Hepatocyte (in vitro differentiated cells): Measurements from ENCODE around the gene GALNTL6. TPM values are rescaled to one million over a fixed set of nuclear protein-coding genes. Genes with fewer than 3 reads are reported as not detected.

Source experiments
- DNase-seq: peaks from one replicate; pipeline ENCODE4 v3.0.0-alpha.2; 2016; ENCODE audit warnings: low spot score
- H2AFZ ChIP-seq: fragments of 200-600 bp; sonication (generic); 2 replicates; pipeline ENCODE4 v1.6.0; 2016; ENCODE audit warnings: antibody characterized with exemption, mild to moderate bottlenecking
- H3K27ac ChIP-seq: fragments of 200-600 bp; sonication (generic); 2 replicates; pipeline ENCODE4 v1.5.1; 2016; ENCODE audit warnings: mild to moderate bottlenecking
- H3K27me3 ChIP-seq: fragments of 200-600 bp; sonication (generic); 2 replicates; pipeline ENCODE4 v1.6.1; 2016
- H3K36me3 ChIP-seq: fragments of 200-600 bp; sonication (generic); replicated peaks from 2 replicates; pipeline ENCODE4 v1.5.1; 2016; ENCODE audit warnings: low read depth; ENCODE audit not compliant: insufficient read depth
- H3K4me1 ChIP-seq: fragments of 200-600 bp; sonication (generic); 2 replicates; pipeline ENCODE4 v1.5.1; 2016; ENCODE audit warnings: mild to moderate bottlenecking, moderate library complexity; ENCODE audit not compliant: insufficient read depth
- H3K4me2 ChIP-seq: fragments of 200-600 bp; sonication (generic); 2 replicates; pipeline ENCODE4 v1.6.0; 2016
- H3K4me3 ChIP-seq: fragments of 200-600 bp; sonication (generic); 2 replicates; pipeline ENCODE4 v1.5.1; 2016; ENCODE audit warnings: mild to moderate bottlenecking
- H3K79me2 ChIP-seq: fragments of 200-600 bp; sonication (generic); 2 replicates; pipeline ENCODE4 v1.6.0; 2017; ENCODE audit warnings: mild to moderate bottlenecking
- H3K9me2 ChIP-seq: fragments of 200-600 bp; sonication (generic); replicated peaks from 2 replicates; pipeline ENCODE4 v1.6.0; 2017; ENCODE audit warnings: mild to moderate bottlenecking; ENCODE audit not compliant: insufficient read depth
- H3K9me3 ChIP-seq: fragments of 200-600 bp; sonication (generic); 2 replicates; pipeline ENCODE4 v1.5.1; 2016; ENCODE audit warnings: low read depth, mild to moderate bottlenecking
- H4K20me1 ChIP-seq: fragments of 200-600 bp; sonication (generic); 2 replicates; pipeline ENCODE4 v1.6.0; 2016; ENCODE audit warnings: mild to moderate bottlenecking; ENCODE audit not compliant: insufficient read depth, poor library complexity, severe bottlenecking
- EZH2 ChIP-seq: fragments of 200-600 bp; sonication (generic); IDR thresholded peaks from 2 replicates; pipeline ENCODE4 v1.6.1; 2016; ENCODE audit warnings: antibody characterized with exemption, mild to moderate bottlenecking, borderline replicate concordance
- EZH2phosphoT487 ChIP-seq: fragments of 200-600 bp; sonication (generic); IDR thresholded peaks from one replicate; pipeline ENCODE4 v1.6.1; 2018; ENCODE audit warnings: antibody characterized with exemption, mild to moderate bottlenecking, low read depth, moderate library complexity; ENCODE audit not compliant: unreplicated experiment, severe bottlenecking
- WGBS: methylation state at CpG from one replicate; pipeline ENCODE4 v1.1.6; 2016; ENCODE audit warnings: low lambda C conversion rate; ENCODE audit errors: missing lambda C conversion rate; 5-methylcytosine and 5-hydroxymethylcytosine counted together
- polyA plus RNA-seq: library from polyadenylated mRNA; unstranded; fragments of >200 nt; fragmentation: Nextera tagmentation; extraction: Ambion mirVana; gene quantifications from 2 replicates; pipeline ENCODE4 v1.2.1, GENCODE V29; 2016
- total RNA-seq: library from RNA; depleted of rRNA; stranded (reverse); fragments of >200 nt; gene quantifications from 2 replicates; pipeline ENCODE4 v1.2.3, GENCODE V29; 2014
- TF ChIP-seq, protein P1 (sequence below): fragments of 200-600 bp; sonication (generic); IDR thresholded peaks from 2 replicates; pipeline ENCODE4 v1.5.1; 2016; ENCODE audit warnings: antibody characterized with exemption, mild to moderate bottlenecking; ENCODE audit not compliant: poor library complexity

Gene GALNTL6
- total and polyA plus RNA-seq, 2 experiments from 2014 or later, result 0.53 to 0.74 TPM

DNA sequence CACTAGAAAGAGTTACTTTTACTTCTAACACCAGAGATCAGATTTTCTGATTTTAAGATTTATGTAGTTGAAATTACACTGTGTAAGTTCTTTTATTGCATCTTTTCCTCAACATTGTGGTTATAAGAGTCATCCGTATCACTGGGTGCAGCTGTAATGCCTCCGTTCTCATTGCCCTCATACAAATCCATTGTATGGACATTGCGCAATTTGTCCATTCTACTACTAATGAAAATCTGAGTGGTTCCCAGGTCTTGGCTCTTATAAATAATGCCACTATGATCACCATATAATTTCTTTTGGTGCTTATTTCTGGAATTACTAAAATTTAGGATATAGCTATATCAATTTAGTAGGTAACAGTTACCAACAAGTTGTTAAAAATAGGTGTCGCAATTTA, 741.4 kb downstream of the GALNTL6 start:
- Histone ChIP-seq H3K27ac (no peak overlapping the region), H3K4me1 (no peaks in the 10 kb centered on the region), H3K4me2 (no peak overlapping the region), H3K9me3 (no peaks in the 10 kb centered on the region), H2AFZ (no peak overlapping the region), H3K79me2 (no peaks in the 10 kb centered on the region), H3K27me3 (no peaks in the 10 kb centered on the region), H4K20me1 (no peaks in the 10 kb centered on the region), H3K4me3 (no peak overlapping the region), H3K36me3 (no peaks in the 10 kb centered on the region), H3K9me2 (no peaks in the 10 kb centered on the region)
- TF ChIP-seq EZH2phosphoT487 (no peak), EZH2 (no peak)
- TF ChIP-seq, protein P1, sequence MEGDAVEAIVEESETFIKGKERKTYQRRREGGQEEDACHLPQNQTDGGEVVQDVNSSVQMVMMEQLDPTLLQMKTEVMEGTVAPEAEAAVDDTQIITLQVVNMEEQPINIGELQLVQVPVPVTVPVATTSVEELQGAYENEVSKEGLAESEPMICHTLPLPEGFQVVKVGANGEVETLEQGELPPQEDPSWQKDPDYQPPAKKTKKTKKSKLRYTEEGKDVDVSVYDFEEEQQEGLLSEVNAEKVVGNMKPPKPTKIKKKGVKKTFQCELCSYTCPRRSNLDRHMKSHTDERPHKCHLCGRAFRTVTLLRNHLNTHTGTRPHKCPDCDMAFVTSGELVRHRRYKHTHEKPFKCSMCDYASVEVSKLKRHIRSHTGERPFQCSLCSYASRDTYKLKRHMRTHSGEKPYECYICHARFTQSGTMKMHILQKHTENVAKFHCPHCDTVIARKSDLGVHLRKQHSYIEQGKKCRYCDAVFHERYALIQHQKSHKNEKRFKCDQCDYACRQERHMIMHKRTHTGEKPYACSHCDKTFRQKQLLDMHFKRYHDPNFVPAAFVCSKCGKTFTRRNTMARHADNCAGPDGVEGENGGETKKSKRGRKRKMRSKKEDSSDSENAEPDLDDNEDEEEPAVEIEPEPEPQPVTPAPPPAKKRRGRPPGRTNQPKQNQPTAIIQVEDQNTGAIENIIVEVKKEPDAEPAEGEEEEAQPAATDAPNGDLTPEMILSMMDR, result no peak
- no peak for DNase-seq
- WGBS, result 98% methylated on average over 4 of the region's 4 CpGs

DNA sequence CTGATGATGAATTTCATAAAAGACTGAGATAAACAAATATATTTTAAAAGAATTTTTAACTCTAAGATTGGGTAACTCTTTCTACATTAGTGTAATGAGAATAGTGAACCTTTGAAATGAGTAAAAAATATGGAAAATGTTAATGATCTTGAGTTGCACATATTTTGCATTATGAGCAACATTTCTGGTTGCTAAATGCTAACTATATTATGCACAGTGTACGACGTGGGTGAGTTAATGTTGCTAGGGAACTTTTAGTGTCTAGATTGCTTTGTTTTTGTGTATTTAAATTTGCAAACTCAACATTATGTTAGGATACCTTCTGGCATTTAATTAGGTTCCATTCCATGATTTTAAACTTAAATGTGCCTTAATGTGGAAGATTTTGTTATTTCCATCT, 742.5 kb downstream of the GALNTL6 start:
- Histone ChIP-seq H3K4me3 (no peak overlapping the region), H3K9me3 (no peaks in the 10 kb centered on the region), H4K20me1 (no peaks in the 10 kb centered on the region), H3K79me2 (no peaks in the 10 kb centered on the region), H3K27ac (no peak overlapping the region), H2AFZ (no peak overlapping the region), H3K36me3 (no peaks in the 10 kb centered on the region), H3K9me2 (no peaks in the 10 kb centered on the region), H3K4me2 (no peak overlapping the region), H3K27me3 (no peaks in the 10 kb centered on the region), H3K4me1 (no peaks in the 10 kb centered on the region)
- no peak for TF ChIP-seq EZH2
- TF ChIP-seq, protein P1, result no peak
- DNase-seq, result no peak
- 82% methylated on average over 2 of the region's 2 CpGs for WGBS

DNA sequence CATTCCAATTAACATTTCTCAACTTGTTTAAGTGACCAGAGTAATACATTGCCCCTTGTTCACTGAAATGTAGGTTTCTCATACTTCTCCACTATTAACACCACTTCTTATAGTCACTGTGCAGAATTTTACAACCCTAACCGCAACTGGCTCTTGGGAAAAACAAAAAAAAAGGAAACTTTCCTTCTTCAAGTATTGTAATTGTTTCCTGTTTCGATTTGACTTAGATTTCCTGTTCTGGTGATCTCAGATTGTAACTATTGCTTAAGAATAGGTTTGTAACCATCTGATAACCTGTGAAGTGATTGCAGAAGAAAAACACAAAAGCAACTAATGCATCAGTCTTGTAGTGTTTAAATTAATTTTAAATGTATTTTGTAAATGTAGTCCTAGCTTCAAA, 760.7 kb downstream of the GALNTL6 start:
- H3K4me3 ChIP-seq, result no peak overlapping the region
- TF ChIP-seq, protein P1, result no peak
- TF ChIP-seq EZH2 (no peak), EZH2phosphoT487 (no peak)
- no peaks in the 10 kb centered on the region for H4K20me1 ChIP-seq
- no peaks in the 10 kb centered on the region for H3K27me3 ChIP-seq
- no peaks in the 10 kb centered on the region for H3K36me3 ChIP-seq
- H3K4me1 ChIP-seq, result no peaks in the 10 kb centered on the region
- no peak overlapping the region for H3K4me2 ChIP-seq
- WGBS, result 84% methylated on average over 2 of the region's 2 CpGs
- H3K27ac ChIP-seq, result no peak overlapping the region
- no peak for DNase-seq
- no peaks in the 10 kb centered on the region for H3K79me2 ChIP-seq
- no peak overlapping the region for H2AFZ ChIP-seq
- no peaks in the 10 kb centered on the region for H3K9me2 ChIP-seq
- no peaks in the 10 kb centered on the region for H3K9me3 ChIP-seq

DNA sequence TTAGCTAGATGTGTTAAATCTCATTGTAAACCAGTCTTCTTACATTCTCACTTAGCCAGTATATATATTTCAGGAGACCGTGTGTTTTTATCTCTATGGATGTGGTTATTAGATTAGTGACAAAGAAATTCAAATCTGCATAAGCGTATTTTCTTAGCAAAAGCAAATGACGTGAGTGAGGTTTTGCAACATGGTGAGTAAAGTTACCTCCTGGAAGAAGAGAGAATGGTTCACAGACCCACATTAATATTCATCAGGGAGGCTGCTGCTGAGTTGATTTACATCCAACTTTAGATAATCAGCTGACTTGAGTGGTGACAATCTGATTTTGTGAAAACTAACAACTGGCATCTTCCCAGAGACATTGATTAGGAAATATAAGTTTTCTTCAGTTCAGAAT, 765.5 kb downstream of the GALNTL6 start:
- no peak overlapping the region for H3K4me3 ChIP-seq
- TF ChIP-seq EZH2 (no peak), EZH2phosphoT487 (no peak)
- TF ChIP-seq, protein P1, result no peak
- H3K9me3 ChIP-seq, result no peaks in the 10 kb centered on the region
- no peaks in the 10 kb centered on the region for H3K4me1 ChIP-seq
- no peak overlapping the region for H3K4me2 ChIP-seq
- no peaks in the 10 kb centered on the region for H3K9me2 ChIP-seq
- H3K27ac ChIP-seq, result no peak overlapping the region
- no peaks in the 10 kb centered on the region for H3K27me3 ChIP-seq
- no peaks in the 10 kb centered on the region for H3K36me3 ChIP-seq
- 72% methylated on average over 3 of the region's 3 CpGs for WGBS
- no peaks in the 10 kb centered on the region for H3K79me2 ChIP-seq
- H2AFZ ChIP-seq, result no peak overlapping the region
- DNase-seq, result no peak
- no peaks in the 10 kb centered on the region for H4K20me1 ChIP-seq
